Calu3 (cell line): ENCODE results near the gene GRIK4. TPM values are rescaled to one million over a fixed set of nuclear protein-coding genes. Genes with fewer than 3 reads are reported as not detected.

ENCODE experiments used
- BruUV-seq: library from RNA; stranded (reverse); fragments of 400-500 nt; replicated peaks from 2 replicates; lab custom pipeline; 2021; lab: Mats Ljungman, UMichigan
- CTCF ChIA-PET: fragments of 300-600 bp; sonication (Branson Sonifier 250); formaldehyde crosslinking; loops from one replicate; lab custom pipeline; 2022; ENCODE audit warnings: antibody characterized with exemption; lab: Charles Lee
- DNase-seq: peaks from one replicate; pipeline ENCODE4 v3.0.0; 2022
- H3K27ac Mint-ChIP-seq: one replicate; pipeline ENCODE4 v1.8.0; 2022; ENCODE audit warnings: mixed read lengths; ENCODE audit not compliant: unreplicated experiment
- H3K27me3 Mint-ChIP-seq: one replicate; pipeline ENCODE4 v1.8.0; 2022; ENCODE audit warnings: mixed read lengths; ENCODE audit not compliant: unreplicated experiment
- H3K36me3 Mint-ChIP-seq: one replicate; pipeline ENCODE4 v1.8.0; 2022; ENCODE audit warnings: mild to moderate bottlenecking, moderate library complexity, mixed read lengths; ENCODE audit not compliant: insufficient read depth, unreplicated experiment
- H3K4me1 Mint-ChIP-seq: one replicate; pipeline ENCODE4 v1.8.0; 2022; ENCODE audit warnings: mild to moderate bottlenecking, low read depth, mixed read lengths; ENCODE audit not compliant: unreplicated experiment
- H3K4me3 Mint-ChIP-seq: one replicate; pipeline ENCODE4 v1.8.0; 2022; ENCODE audit warnings: mild to moderate bottlenecking, low read depth, moderate library complexity, mixed read lengths; ENCODE audit not compliant: unreplicated experiment
- H3K9me3 Mint-ChIP-seq: one replicate; pipeline ENCODE4 v1.8.0; 2022; ENCODE audit warnings: low read depth, mixed read lengths; ENCODE audit not compliant: unreplicated experiment
- CTCF ChIP-seq: fragments of 200-600 bp; IDR thresholded peaks from one replicate; pipeline ENCODE4 v1.8.0; 2022; ENCODE audit warnings: antibody characterized with exemption; ENCODE audit not compliant: unreplicated experiment
- intact Hi-C: fragments of 100-400 bp; cut with micrococcal nuclease; formaldehyde crosslinking; loops from one replicate; pipeline ENCODE4 v1.10.0; 2022; ENCODE audit not compliant: unreplicated experiment
- total RNA-seq: library from RNA; stranded (reverse); gene quantifications from 2 replicates; pipeline ENCODE4 v1.2.3, GENCODE V29; 2022

GRIK4 gene
- total RNA-seq, 1 experiment from 2014 or later, result not detected

GRCh38 chr11:120682866-120683265 is 171.3 kb downstream of the GRIK4 start:
- CTCF ChIA-PET, result interaction anchor here (0.6 kb wide), 1 partner anchor 1182 kb away, joined by 8 read pairs; no protein-coding TSS in a partner anchor
- no peaks in the 10 kb centered on the region for H3K36me3 Mint-ChIP-seq
- no TSS peak for BruUV-seq
- H3K4me1 Mint-ChIP-seq, result no peaks in the 10 kb centered on the region
- DNase-seq, result no peak
- intact Hi-C loops, result loop anchor here (10.0 kb wide), 1 partner anchor 348 kb away; the partner anchor contains the start of gene ARHGEF12
- no peak overlapping the region for H3K27ac Mint-ChIP-seq
- no peaks in the 10 kb centered on the region for H3K9me3 Mint-ChIP-seq
- no peak for TF ChIP-seq CTCF
- H3K27me3 Mint-ChIP-seq, result peaks cover 89% of the 10 kb centered on the region
- no peak overlapping the region for H3K4me3 Mint-ChIP-seq

- DNase-seq, result no peak
- no peaks in the 10 kb centered on the region for H3K4me1 Mint-ChIP-seq
- no peak overlapping the region for H3K4me3 Mint-ChIP-seq
- no peak for TF ChIP-seq CTCF
- H3K27ac Mint-ChIP-seq, result no peak overlapping the region
- intact Hi-C loops, result loop anchor here (10.0 kb wide), 1 partner anchor 352 kb away; the partner anchor contains the start of gene ARHGEF12
- no peaks in the 10 kb centered on the region for H3K36me3 Mint-ChIP-seq
- H3K9me3 Mint-ChIP-seq, result no peaks in the 10 kb centered on the region
- no TSS peak for BruUV-seq
- CTCF ChIA-PET, result interaction anchor here (0.5 kb wide), 1 partner anchor 266 kb away, joined by 5 read pairs; no protein-coding TSS in a partner anchor
- peaks cover 100% of the 10 kb centered on the region for H3K27me3 Mint-ChIP-seq
These were observed 175.0 kb downstream of the GRIK4 start for GRCh38 chr11:120686516-120686915.

- H3K36me3 Mint-ChIP-seq, result no peaks in the 10 kb centered on the region
- TF ChIP-seq CTCF, result no peak
- H3K9me3 Mint-ChIP-seq, result no peaks in the 10 kb centered on the region
- BruUV-seq, result no TSS peak
- DNase-seq, result no peak
- peaks cover 100% of the 10 kb centered on the region for H3K27me3 Mint-ChIP-seq
- H3K27ac Mint-ChIP-seq, result no peak overlapping the region
- intact Hi-C loops, result loop anchor here (10.0 kb wide), 1 partner anchor 353 kb away; the partner anchor contains the start of gene ARHGEF12
- H3K4me3 Mint-ChIP-seq, result no peak overlapping the region
- no peaks in the 10 kb centered on the region for H3K4me1 Mint-ChIP-seq
- CTCF ChIA-PET, result no interaction called here
These were observed 176.6 kb downstream of the GRIK4 start for GRCh38 chr11:120688163-120688562.

GRCh38 chr11:120689596-120690275 is 178.2 kb downstream of the GRIK4 start:
- Mint-ChIP-seq H3K4me3 (no peak overlapping the region), H3K36me3 (no peaks in the 10 kb centered on the region), H3K27ac (no peak overlapping the region), H3K27me3 (peaks cover 100% of the 10 kb centered on the region), H3K4me1 (no peaks in the 10 kb centered on the region), H3K9me3 (no peaks in the 10 kb centered on the region)
- DNase-seq, result no peak
- BruUV-seq, result no TSS peak
- intact Hi-C loops, result loop anchor here (10.0 kb wide), 1 partner anchor 355 kb away; the partner anchor contains the start of gene ARHGEF12
- CTCF ChIA-PET, result no interaction called here
- TF ChIP-seq CTCF, result no peak
